ENCODE measurements around the gene GET4.
"Not testable (repeated sequence)": the region's sequence is repeated elsewhere in the genome, so short reads cannot be mapped to it uniquely, and the experiment has no call there.

The GET4 gene

GRCh38 chr7:931871-932650 lies 55.7 kb downstream of the GET4 start:
- DNase-seq: no peak

- no peak for DNase-seq
Measured at GRCh38 chr7:932651-932975, 56.3 kb downstream of the GET4 start.

- no peak for DNase-seq
Measured at GRCh38 chr7:934469-935163, 58.3 kb downstream of the GET4 start.

- DNase-seq: no peak
Measured at GRCh38 chr7:935164-935873, 59.0 kb downstream of the GET4 start.

GRCh38 chr7:935874-936385 lies 59.6 kb downstream of the GET4 start:
- DNase-seq: no peak

- no peak for DNase-seq
Measured at GRCh38 chr7:936386-937054, 60.2 kb downstream of the GET4 start.

GRCh38 chr7:937856-938484 lies 61.6 kb downstream of the GET4 start:
- no peak for DNase-seq

GRCh38 chr7:938546-939185 lies 62.3 kb downstream of the GET4 start:
- DNase-seq: no peak

GRCh38 chr7:939843-940242 lies 63.5 kb downstream of the GET4 start:
- DNase-seq: no peak

GRCh38 chr7:940599-941408 lies 64.5 kb downstream of the GET4 start:
- no peak for DNase-seq

GRCh38 chr7:943793-944192 lies 67.4 kb downstream of the GET4 start:
- not testable (repeated sequence) for DNase-seq

GRCh38 chr7:944744-945143 lies 68.4 kb downstream of the GET4 start:
- no peak for DNase-seq

GRCh38 chr7:945147-945555 lies 68.8 kb downstream of the GET4 start:
- no peak for DNase-seq

- DNase-seq: no peak
Measured at GRCh38 chr7:945556-946255, 69.4 kb downstream of the GET4 start.
